ENCODE measurements around the gene TALDO1. TPM values are rescaled to one million over a fixed set of nuclear protein-coding genes. Genes with fewer than 3 reads are reported as not detected.

The TALDO1 gene
- polyA plus RNA-seq, 1 donor from 2014 or later: 156 TPM

- no peaks in the 10 kb centered on the region for H3K27me3 ChIP-seq (ENCODE audit: insufficient read depth, low read depth, low read length)
- no peaks in the 10 kb centered on the region for H3K9me2 ChIP-seq (ENCODE audit: insufficient read depth, low read length)
- H3K27ac ChIP-seq (ENCODE audit: low read length): no peak overlapping the region
- no peak overlapping the region for H3K4me2 ChIP-seq (ENCODE audit: low read length)
- peaks cover 13% of the 10 kb centered on the region for H3K79me2 ChIP-seq (replicated peaks; ENCODE audit: insufficient read depth, low read length)
- H3K4me3 ChIP-seq (ENCODE audit: low read length): no peak overlapping the region
- no peaks in the 10 kb centered on the region for H3K9me3 ChIP-seq (ENCODE audit: low read length)
- no peaks in the 10 kb centered on the region for H3K36me3 ChIP-seq (ENCODE audit: insufficient read depth, low read length)
- H2AFZ ChIP-seq (ENCODE audit: low read depth, low read length): no peak overlapping the region
- TF ChIP-seq CTCF (IDR thresholded peaks at IDR 0.05; ENCODE audit: poor library complexity, severe bottlenecking): no peak
- TF ChIP-seq EZH2 (IDR thresholded peaks at IDR 0.05; ENCODE audit: borderline replicate concordance, insufficient read depth, low read length, poor library complexity, severe bottlenecking): no peak
- TF ChIP-seq RAD21 (conservative IDR thresholded peaks at IDR 0.05): no peak
- TF ChIP-seq MXI1 (conservative IDR thresholded peaks at IDR 0.05; ENCODE audit: poor library complexity, severe bottlenecking): no peak
- no peak for TF ChIP-seq SMC3 (conservative IDR thresholded peaks at IDR 0.05; ENCODE audit: poor library complexity)
- H3F3A ChIP-seq (ENCODE audit: insufficient read depth, low read length, poor library complexity, severe bottlenecking): no peaks in the 10 kb centered on the region
- no peak overlapping the region for H3K9ac ChIP-seq (ENCODE audit: low read length)
- no peaks in the 10 kb centered on the region for H4K20me1 ChIP-seq (ENCODE audit: insufficient read depth)
These were observed 52.5 kb downstream of the TALDO1 start for GRCh38 chr11:799641-800316.

GRCh38 chr11:800473-800872 is 53.2 kb downstream of the TALDO1 start:
- Histone ChIP-seq H3K9ac (ENCODE audit: low read length) (no peak overlapping the region), H3K9me2 (ENCODE audit: insufficient read depth, low read length) (no peaks in the 10 kb centered on the region), H3K9me3 (ENCODE audit: low read length) (no peaks in the 10 kb centered on the region), H3K79me2 (replicated peaks; ENCODE audit: insufficient read depth, low read length) (peaks cover 13% of the 10 kb centered on the region), H3K4me3 (ENCODE audit: low read length) (no peak overlapping the region), H3K27ac (ENCODE audit: low read length) (no peak overlapping the region), H4K20me1 (ENCODE audit: insufficient read depth) (no peaks in the 10 kb centered on the region), H3K4me2 (ENCODE audit: low read length) (no peak overlapping the region), H3F3A (ENCODE audit: insufficient read depth, low read length, poor library complexity, severe bottlenecking) (no peaks in the 10 kb centered on the region), H3K36me3 (ENCODE audit: insufficient read depth, low read length) (no peaks in the 10 kb centered on the region), H3K27me3 (ENCODE audit: insufficient read depth, low read depth, low read length) (no peaks in the 10 kb centered on the region), H2AFZ (ENCODE audit: low read depth, low read length) (no peak overlapping the region)
- TF ChIP-seq CTCF (IDR thresholded peaks at IDR 0.05; ENCODE audit: poor library complexity, severe bottlenecking): no peak
- no peak for TF ChIP-seq RAD21 (conservative IDR thresholded peaks at IDR 0.05)
- TF ChIP-seq MXI1 (conservative IDR thresholded peaks at IDR 0.05; ENCODE audit: poor library complexity, severe bottlenecking): no peak
- TF ChIP-seq EP300 (conservative IDR thresholded peaks at IDR 0.05; ENCODE audit: poor library complexity, severe bottlenecking): no peak
- TF ChIP-seq EZH2 (IDR thresholded peaks at IDR 0.05; ENCODE audit: borderline replicate concordance, insufficient read depth, low read length, poor library complexity, severe bottlenecking): no peak
- no peak for TF ChIP-seq TAF1 (IDR thresholded peaks at IDR 0.05; ENCODE audit: low read depth)
- no peak for TF ChIP-seq SMC3 (conservative IDR thresholded peaks at IDR 0.05; ENCODE audit: poor library complexity)
- no peak for TF ChIP-seq REST (IDR thresholded peaks at IDR 0.05; ENCODE audit: borderline replicate concordance)
- no peak for TF ChIP-seq POLR2AphosphoS5 (IDR thresholded peaks at IDR 0.05)

Data from neural cell (in vitro differentiated cells).